Memory B cell (primary cell): ENCODE measurements around the gene ASIC1.
A peak's percentile ranks its signal among the peaks of the same experiment; 100 is the strongest.

ENCODE experiments used
- ATAC-seq: fragments of 150-1000 bp; cut with Tn5 transposase; 2 replicates; pipeline ENCODE4 v1.10.0; 2021; ENCODE audit warnings: low read depth, mild to moderate bottlenecking, moderate library complexity
- DNase-seq, 2 donors: peaks; one replicate each; pipeline ENCODE4 v3.0.0; 2022; ENCODE audit warnings: low spot score in 2 of 2
- H3K27ac Mint-ChIP-seq: one replicate; pipeline ENCODE4 v1.8.0; 2022; ENCODE audit warnings: mild to moderate bottlenecking, moderate library complexity, mixed read lengths
- H3K27me3 Mint-ChIP-seq: one replicate; pipeline ENCODE4 v1.8.0; 2022; ENCODE audit warnings: mixed read lengths
- H3K36me3 Mint-ChIP-seq: one replicate; pipeline ENCODE4 v1.8.0; 2022; ENCODE audit warnings: mild to moderate bottlenecking, mixed read lengths
- H3K4me1 Mint-ChIP-seq: one replicate; pipeline ENCODE4 v1.8.0; 2022; ENCODE audit warnings: mixed read lengths
- H3K4me3 Mint-ChIP-seq: one replicate; pipeline ENCODE4 v1.8.0; 2022; ENCODE audit warnings: mild to moderate bottlenecking, moderate library complexity, mixed read lengths
- H3K9me3 Mint-ChIP-seq: one replicate; pipeline ENCODE4 v1.8.0; 2022; ENCODE audit warnings: mixed read lengths

The ASIC1 gene

DNA sequence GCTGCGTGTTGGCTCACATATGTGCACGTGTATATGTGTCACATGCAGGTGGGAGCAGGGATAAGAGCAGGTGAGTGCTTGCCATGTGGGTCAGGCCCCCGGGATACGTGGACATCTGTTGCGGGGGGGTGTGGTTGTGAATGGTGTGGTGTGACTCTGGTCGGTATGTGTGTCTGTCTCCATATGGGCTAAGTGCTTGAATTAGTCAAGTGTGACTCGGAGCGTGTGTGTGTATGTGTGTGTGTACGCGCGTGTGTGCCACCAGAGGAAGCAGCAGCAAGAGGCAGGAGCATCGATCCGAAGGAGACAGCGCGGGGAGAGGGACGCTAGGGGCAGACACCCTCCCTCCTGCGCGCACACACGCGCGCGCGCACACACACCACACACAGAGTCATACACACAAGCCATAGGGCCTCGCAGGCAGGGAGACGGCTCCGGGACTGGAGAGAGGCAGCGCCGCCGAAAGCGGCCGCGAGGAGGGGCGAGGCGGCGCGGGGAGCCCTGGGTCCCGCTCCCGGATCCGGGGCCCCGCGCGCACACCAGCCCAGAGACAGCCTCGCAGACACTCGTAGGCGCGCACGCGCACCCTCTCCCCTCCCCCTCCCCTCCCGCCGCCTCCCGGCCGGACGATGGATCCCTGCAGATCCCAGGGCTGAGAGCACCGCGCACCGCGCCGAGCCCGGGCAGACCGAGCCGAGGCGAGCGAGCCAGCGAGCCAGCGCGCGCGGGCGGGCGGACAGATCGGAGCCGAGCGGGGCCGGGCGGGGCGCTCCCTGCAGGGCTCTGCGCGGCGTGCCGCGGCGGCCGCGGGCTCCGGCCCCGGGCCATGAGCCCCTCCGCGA is at the start of gene ASIC1:
TSS of gene ASIC1 (plus strand) at position 597 of the 842 bp plus-strand sequence. CDS start 1,171 bp downstream, outside the sequence.
- Mint-ChIP-seq H3K36me3 (no peaks in the 10 kb centered on the region), H3K4me1 (peaks cover 15% of the 10 kb centered on the region), H3K27ac (no peak within 1 kb of the TSS), H3K27me3 (peaks cover 35% of the 10 kb centered on the region), H3K9me3 (no peaks in the 10 kb centered on the region), H3K4me3 (peak within 1 kb of the TSS; percentile 91)
- DNase-seq = peak; percentile 11 to 41
- ATAC-seq = peak; percentile 51

DNA sequence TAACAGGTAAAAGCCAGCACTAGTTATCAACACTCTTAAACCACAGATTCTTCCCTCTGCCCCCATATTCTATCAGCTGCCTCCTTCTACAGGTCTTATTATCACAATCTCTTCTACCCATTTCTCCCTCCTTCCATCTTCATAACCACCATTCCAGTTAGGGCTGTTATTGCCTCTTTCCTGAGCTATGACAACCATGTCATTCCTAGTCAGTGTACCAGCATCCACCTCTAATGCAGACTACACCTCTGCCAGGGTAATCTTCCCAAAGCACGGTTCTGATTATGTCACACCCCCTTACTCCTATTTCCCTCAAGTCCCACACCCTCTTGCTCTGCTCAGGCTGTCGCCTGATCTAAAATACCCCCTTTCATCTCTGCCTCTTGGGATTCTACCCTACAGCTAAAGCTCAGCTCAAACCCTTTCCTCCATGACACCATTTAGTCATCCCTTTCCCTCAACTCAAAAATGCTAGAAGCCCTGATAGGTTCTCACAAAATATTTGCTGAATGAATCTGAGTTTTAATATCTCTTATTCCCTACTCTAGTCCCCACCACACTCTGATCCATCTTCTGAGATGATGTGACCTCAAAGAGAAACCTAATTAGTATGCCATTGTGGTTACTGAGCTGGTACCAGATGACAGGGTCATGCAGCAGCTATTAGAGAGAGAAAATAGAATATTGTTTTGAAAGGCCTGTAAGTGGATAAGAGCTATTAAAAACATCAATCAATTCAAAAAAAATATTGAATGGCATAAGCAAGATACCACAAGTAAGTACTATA is 43.8 kb upstream of the ASIC1 start:
- Mint-ChIP-seq H3K9me3 (no peaks in the 10 kb centered on the region), H3K27me3 (no peaks in the 10 kb centered on the region), H3K36me3 (peaks cover 3% of the 10 kb centered on the region), H3K4me3 (no peak overlapping the region), H3K4me1 (no peaks in the 10 kb centered on the region), H3K27ac (no peak overlapping the region)
- ATAC-seq (no peak), DNase-seq (no peak)

- H3K9me3 Mint-ChIP-seq = no peaks in the 10 kb centered on the region
- H3K4me1 Mint-ChIP-seq = peaks cover 3% of the 10 kb centered on the region
- H3K27me3 Mint-ChIP-seq = no peaks in the 10 kb centered on the region
- peaks cover 3% of the 10 kb centered on the region for H3K36me3 Mint-ChIP-seq
- DNase-seq = no peak
- ATAC-seq = no peak
- no peak overlapping the region for H3K27ac Mint-ChIP-seq
- no peak overlapping the region for H3K4me3 Mint-ChIP-seq
Observed at GRCh38 chr12:50014342-50014741, 43.1 kb upstream of the ASIC1 start.

DNA sequence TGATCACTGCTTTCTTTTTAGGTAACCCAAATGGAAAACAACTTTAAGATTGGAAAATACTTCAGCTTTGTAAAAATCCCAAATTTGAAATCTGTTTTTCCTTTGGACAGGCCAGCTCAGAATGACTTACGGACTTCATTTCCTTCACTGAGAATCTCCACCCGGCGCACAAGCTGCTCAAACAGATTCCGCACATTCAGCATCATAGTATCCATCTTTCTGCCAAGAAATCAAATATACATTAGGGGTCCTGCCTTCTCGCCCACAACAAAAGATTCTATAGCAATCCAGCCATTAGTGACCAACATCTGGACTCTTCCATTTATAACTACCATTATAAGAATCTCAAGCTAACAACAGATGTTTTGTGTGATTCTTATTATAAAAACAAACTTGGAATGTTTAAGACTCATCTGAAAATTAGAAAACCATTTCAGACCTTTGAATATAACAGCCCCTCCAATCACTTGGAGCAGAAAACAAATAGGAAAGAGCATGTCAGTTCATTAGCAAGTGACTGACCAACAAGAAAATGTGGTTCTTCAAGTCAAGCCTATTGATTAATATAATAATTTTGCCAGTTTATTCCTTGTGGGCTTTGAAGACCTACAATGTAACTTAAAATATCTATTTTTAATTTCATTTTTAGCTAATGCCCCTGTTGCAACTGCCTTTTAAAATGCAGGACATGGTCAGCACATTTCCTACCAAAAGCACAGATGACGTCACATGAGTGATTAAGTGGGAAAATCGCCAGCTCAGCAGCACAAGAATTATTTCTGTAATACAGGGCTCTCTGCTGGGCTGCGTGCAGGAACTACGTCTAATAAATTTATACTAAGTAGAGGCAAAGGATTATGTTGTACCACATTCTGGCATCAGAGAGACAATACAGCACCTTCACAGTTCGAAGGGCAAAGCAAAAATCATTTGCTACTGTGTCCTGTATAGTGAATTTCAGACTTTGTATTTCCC is 40.6 kb upstream of the ASIC1 start:
- Mint-ChIP-seq H3K9me3 (no peaks in the 10 kb centered on the region), H3K4me3 (no peak overlapping the region), H3K27ac (no peak overlapping the region), H3K27me3 (no peaks in the 10 kb centered on the region), H3K36me3 (peaks cover 2% of the 10 kb centered on the region), H3K4me1 (peaks cover 3% of the 10 kb centered on the region)
- no peak for ATAC-seq
- no peak for DNase-seq

DNA sequence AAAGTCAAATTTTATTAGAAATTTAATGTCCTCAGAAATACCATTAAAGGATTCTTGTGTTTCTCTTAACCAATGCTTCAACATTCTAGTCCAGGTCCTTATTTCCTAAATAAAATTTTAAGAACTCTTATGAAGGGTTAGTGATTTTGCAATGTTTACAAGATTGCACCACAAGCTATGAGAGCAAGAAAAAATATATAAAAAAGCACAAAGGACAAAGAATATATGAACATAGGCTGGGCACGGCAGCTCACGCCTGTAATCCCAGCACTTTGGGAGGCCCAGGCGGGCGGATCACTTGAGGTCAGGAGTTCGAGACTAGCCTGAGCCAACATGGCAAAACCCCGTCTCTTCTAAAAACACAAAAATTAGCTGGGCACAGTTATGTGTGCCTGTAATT is 39.8 kb upstream of the ASIC1 start:
- no peaks in the 10 kb centered on the region for H3K27me3 Mint-ChIP-seq
- no peak for ATAC-seq
- DNase-seq = no peak
- peaks cover 3% of the 10 kb centered on the region for H3K4me1 Mint-ChIP-seq
- no peak overlapping the region for H3K4me3 Mint-ChIP-seq
- no peaks in the 10 kb centered on the region for H3K9me3 Mint-ChIP-seq
- no peak overlapping the region for H3K27ac Mint-ChIP-seq
- peaks cover 2% of the 10 kb centered on the region for H3K36me3 Mint-ChIP-seq

DNA sequence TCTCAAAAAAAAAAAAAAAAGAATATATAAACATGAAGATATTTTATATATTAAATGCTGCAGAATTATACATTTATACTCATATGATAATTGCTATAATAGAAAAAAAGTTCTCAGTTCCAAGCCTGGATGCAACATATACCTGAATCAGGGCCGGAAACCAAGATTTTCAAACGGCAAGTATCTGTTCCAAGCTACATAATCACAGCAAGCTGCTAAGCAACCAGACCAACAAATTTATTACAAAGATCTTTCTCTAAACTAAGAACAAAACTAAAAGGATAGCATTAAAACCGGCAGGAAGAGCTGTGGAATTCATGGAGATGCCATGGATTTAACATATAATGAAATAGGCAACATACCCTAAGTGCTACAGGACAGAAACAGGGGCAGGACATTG is 39.2 kb upstream of the ASIC1 start:
- H3K9me3 Mint-ChIP-seq = no peaks in the 10 kb centered on the region
- peaks cover 3% of the 10 kb centered on the region for H3K4me1 Mint-ChIP-seq
- H3K27me3 Mint-ChIP-seq = no peaks in the 10 kb centered on the region
- ATAC-seq (no peak), DNase-seq (no peak)
- H3K36me3 Mint-ChIP-seq = peaks cover 2% of the 10 kb centered on the region
- no peak overlapping the region for H3K4me3 Mint-ChIP-seq
- H3K27ac Mint-ChIP-seq = no peak overlapping the region

DNA sequence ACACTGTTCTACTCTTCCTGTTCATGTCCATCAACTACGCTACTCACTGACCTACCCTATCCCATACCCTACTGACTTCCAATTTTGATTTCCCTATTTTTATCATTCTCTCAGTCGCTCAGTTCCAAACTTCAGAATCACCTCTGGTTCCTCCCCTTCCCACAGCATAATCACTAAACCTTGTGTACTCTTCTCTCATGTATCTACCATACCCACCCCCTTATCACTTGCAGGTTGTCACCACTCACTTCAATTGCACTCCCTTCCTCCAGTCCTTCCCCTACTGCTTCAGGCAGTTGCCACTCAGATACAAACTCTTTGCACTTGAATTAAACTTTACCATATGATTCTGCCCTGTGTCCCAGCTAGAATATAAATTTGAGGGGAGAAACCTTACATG is 38.4 kb upstream of the ASIC1 start:
- DNase-seq (no peak), ATAC-seq (no peak)
- H3K36me3 Mint-ChIP-seq = no peaks in the 10 kb centered on the region
- H3K27me3 Mint-ChIP-seq = no peaks in the 10 kb centered on the region
- H3K27ac Mint-ChIP-seq = no peak overlapping the region
- H3K4me3 Mint-ChIP-seq = no peak overlapping the region
- H3K9me3 Mint-ChIP-seq = no peaks in the 10 kb centered on the region
- peaks cover 3% of the 10 kb centered on the region for H3K4me1 Mint-ChIP-seq

DNA sequence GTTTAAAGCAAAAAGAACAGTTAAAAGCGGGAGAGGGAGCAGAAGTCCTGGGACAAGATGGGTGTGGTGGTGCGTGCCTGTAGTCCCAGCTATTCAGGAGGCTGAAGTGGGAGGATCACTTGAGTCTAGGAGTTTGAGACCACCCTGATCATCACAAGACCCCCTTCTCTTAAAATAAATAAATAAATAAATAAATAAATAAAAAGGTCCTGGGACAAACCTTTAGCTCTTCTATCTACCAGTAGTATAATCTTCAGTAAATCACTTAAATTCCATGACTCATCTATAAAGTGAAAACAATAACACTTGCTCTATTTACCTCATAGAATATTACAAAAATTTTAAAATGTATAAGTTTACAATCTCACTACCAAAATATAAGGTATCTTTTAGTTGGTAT is 37.9 kb upstream of the ASIC1 start:
- ATAC-seq (no peak), DNase-seq (no peak)
- no peaks in the 10 kb centered on the region for H3K27me3 Mint-ChIP-seq
- H3K36me3 Mint-ChIP-seq = no peaks in the 10 kb centered on the region
- peaks cover 5% of the 10 kb centered on the region for H3K4me1 Mint-ChIP-seq
- H3K27ac Mint-ChIP-seq = no peak overlapping the region
- H3K4me3 Mint-ChIP-seq = no peak overlapping the region
- H3K9me3 Mint-ChIP-seq = no peaks in the 10 kb centered on the region

GRCh38 chr12:50021031-50021430 is 36.4 kb upstream of the ASIC1 start:
- no peaks in the 10 kb centered on the region for H3K27me3 Mint-ChIP-seq
- no peak overlapping the region for H3K27ac Mint-ChIP-seq
- peaks cover 3% of the 10 kb centered on the region for H3K9me3 Mint-ChIP-seq
- ATAC-seq (no peak), DNase-seq (no peak)
- no peak overlapping the region for H3K4me3 Mint-ChIP-seq
- peaks cover 2% of the 10 kb centered on the region for H3K36me3 Mint-ChIP-seq
- peaks cover 11% of the 10 kb centered on the region for H3K4me1 Mint-ChIP-seq

DNA sequence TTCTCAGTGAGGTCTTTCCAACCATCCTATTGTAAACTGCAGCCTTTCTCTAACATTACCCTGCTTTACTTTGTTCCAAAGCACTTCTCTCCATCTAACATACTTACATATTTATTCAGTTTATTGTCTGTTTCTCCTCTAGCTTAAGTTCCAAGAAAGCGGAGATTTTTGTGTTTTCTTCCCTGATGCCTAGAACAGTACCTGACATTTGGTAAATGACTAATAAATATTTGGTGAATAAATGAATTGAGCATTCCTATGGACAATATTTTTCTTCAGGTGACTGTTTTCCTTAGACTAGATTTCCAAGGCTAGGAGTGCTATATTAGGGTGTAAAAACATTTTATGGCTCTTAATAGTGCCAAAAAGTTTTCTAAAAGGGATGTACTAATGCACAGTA is 34.5 kb upstream of the ASIC1 start:
- peaks cover 3% of the 10 kb centered on the region for H3K9me3 Mint-ChIP-seq
- ATAC-seq = no peak
- no peak for DNase-seq
- peaks cover under 1% of the 10 kb centered on the region for H3K27me3 Mint-ChIP-seq
- peaks cover 2% of the 10 kb centered on the region for H3K36me3 Mint-ChIP-seq
- no peak overlapping the region for H3K27ac Mint-ChIP-seq
- H3K4me1 Mint-ChIP-seq = peaks cover 11% of the 10 kb centered on the region
- H3K4me3 Mint-ChIP-seq = no peak overlapping the region

DNA sequence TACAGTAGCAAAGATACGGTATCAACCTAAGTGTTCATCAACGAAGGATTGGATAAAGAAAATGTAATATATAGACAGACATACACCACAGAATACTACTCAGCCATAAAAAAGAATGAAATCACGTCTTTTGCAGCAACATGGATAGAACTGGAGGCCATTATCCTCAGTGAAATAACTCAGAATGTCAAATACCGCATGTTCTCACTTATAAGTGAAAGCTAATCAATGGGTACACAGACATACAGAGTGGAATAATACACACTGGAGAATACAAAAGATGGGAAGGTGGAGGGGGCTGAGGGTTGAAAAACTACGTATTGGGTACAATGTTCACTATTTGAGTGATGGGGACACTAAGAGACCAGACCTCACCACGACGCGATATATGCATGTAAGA is 33.2 kb upstream of the ASIC1 start:
- Mint-ChIP-seq H3K4me1 (peaks cover 9% of the 10 kb centered on the region), H3K27ac (no peak overlapping the region), H3K9me3 (peaks cover 3% of the 10 kb centered on the region), H3K4me3 (peak overlapping the region; percentile 94), H3K27me3 (peaks cover 2% of the 10 kb centered on the region), H3K36me3 (peaks cover 2% of the 10 kb centered on the region)
- DNase-seq (no peak), ATAC-seq (no peak)

GRCh38 chr12:50024805-50025186 is 32.6 kb upstream of the ASIC1 start:
- ATAC-seq = peak; percentile 4
- H3K4me3 Mint-ChIP-seq = peak overlapping the region; percentile 94
- peaks cover 3% of the 10 kb centered on the region for H3K9me3 Mint-ChIP-seq
- peaks cover 9% of the 10 kb centered on the region for H3K4me1 Mint-ChIP-seq
- H3K27ac Mint-ChIP-seq = peak overlapping the region; percentile 88
- H3K36me3 Mint-ChIP-seq = peaks cover 2% of the 10 kb centered on the region
- no peak for DNase-seq
- H3K27me3 Mint-ChIP-seq = peaks cover 2% of the 10 kb centered on the region

DNA sequence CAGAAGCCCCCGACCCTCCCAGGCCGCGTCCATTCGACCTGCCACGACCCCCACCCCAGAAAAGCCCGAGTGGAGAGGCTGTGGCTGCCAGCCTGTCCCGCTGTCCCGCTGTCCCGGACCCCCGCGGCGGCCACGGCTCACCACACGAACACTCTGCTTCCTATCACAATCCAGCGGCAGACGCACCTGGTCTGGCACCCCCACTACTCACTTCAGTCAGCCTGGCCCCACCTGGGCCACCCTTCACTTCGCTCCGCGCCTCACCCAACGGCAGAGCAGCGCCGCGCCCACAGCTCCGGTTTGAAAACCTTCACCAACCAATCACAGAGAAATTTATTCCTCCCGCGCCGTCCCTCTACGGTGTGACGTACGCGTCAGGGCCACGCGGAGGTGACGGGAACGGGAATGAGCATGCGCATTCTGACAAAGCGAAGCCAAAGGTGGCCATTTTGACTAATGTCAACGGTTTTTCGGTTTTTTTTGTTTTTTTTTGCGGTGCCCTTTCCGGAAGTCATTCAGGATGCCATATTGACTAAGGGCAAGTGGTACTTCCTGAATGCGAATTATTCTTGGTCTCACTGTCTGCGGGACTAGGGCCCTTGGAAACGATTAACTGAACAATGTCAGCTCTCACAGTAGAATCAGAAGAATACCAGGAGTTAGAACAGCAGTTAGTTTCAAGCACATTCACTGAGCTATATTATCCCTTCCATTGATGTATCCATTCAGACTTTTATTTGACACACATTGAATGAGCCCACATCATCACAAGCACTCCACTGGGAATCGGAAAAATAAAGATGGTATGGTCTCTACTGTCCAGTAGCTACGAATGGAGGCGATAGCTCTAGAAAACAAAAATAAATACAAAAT is 32.0 kb upstream of the ASIC1 start, which contains the start of gene RACGAP1:
TSS of gene RACGAP1 (minus strand) at position 308 of the 873 bp plus-strand sequence. CDS start 8,779 bp downstream, outside the sequence.
- Mint-ChIP-seq H3K4me1 (peaks cover 9% of the 10 kb centered on the region), H3K9me3 (peaks cover 3% of the 10 kb centered on the region), H3K27ac (peak within 1 kb of the TSS; percentile 88), H3K27me3 (peaks cover 2% of the 10 kb centered on the region), H3K36me3 (peaks cover 2% of the 10 kb centered on the region), H3K4me3 (peak within 1 kb of the TSS; percentile 94)
- peak; percentile 93 for ATAC-seq
- peak; percentile 81 to 96 for DNase-seq
